NCI-H128 (cell line): Measurements from ENCODE around the gene RASIP1.
"Not testable (repeated sequence)": the region's sequence is repeated elsewhere in the genome, so short reads cannot be mapped to it uniquely, and the experiment has no call there.

Experiments used
- DNase-seq: peaks from one replicate; lab custom pipeline; 2025; ENCODE audit not compliant: unreplicated experiment; lab: John Stamatoyannopoulos, UW

The RASIP1 gene, protein sequence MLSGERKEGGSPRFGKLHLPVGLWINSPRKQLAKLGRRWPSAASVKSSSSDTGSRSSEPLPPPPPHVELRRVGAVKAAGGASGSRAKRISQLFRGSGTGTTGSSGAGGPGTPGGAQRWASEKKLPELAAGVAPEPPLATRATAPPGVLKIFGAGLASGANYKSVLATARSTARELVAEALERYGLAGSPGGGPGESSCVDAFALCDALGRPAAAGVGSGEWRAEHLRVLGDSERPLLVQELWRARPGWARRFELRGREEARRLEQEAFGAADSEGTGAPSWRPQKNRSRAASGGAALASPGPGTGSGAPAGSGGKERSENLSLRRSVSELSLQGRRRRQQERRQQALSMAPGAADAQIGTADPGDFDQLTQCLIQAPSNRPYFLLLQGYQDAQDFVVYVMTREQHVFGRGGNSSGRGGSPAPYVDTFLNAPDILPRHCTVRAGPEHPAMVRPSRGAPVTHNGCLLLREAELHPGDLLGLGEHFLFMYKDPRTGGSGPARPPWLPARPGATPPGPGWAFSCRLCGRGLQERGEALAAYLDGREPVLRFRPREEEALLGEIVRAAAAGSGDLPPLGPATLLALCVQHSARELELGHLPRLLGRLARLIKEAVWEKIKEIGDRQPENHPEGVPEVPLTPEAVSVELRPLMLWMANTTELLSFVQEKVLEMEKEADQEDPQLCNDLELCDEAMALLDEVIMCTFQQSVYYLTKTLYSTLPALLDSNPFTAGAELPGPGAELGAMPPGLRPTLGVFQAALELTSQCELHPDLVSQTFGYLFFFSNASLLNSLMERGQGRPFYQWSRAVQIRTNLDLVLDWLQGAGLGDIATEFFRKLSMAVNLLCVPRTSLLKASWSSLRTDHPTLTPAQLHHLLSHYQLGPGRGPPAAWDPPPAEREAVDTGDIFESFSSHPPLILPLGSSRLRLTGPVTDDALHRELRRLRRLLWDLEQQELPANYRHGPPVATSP

GRCh38 chr19:48740164-48740972, at the start of gene RASIP1:
Gene RASIP1 (minus strand): TSS chr19:48740610. CDS start chr19:48740282, 328 bp downstream.
- no peak for DNase-seq

DNA sequence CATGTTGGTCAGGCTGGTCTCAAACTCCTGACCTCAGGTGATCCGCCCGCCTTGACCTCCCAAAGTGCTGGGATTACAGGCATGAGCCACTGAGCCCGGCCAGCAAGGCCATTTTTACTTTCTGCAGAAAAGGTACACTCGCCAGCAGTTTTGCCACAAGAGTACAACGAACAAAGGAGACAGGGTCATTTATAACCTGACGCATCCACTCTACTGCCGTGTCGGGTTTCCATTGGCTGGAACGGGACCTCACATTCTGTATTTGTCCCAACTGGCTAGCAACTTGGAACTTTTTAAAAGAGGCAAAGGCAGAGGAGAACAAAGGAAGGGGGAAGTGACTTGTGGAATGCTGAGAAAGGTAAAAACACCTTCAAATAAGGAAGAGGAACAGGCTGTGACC, 46.9 kb upstream of the RASIP1 start:
- not testable (repeated sequence) for DNase-seq

- not testable (repeated sequence) for DNase-seq
Observed at GRCh38 chr19:48786422-48786821, 46.0 kb upstream of the RASIP1 start.

- DNase-seq: no peak
Observed at GRCh38 chr19:48784527-48784926, 44.1 kb upstream of the RASIP1 start.

GRCh38 chr19:48780631-48781391, 40.4 kb upstream of the RASIP1 start:
- no peak for DNase-seq

GRCh38 chr19:48779636-48780035, 39.2 kb upstream of the RASIP1 start:
- no peak for DNase-seq

DNA sequence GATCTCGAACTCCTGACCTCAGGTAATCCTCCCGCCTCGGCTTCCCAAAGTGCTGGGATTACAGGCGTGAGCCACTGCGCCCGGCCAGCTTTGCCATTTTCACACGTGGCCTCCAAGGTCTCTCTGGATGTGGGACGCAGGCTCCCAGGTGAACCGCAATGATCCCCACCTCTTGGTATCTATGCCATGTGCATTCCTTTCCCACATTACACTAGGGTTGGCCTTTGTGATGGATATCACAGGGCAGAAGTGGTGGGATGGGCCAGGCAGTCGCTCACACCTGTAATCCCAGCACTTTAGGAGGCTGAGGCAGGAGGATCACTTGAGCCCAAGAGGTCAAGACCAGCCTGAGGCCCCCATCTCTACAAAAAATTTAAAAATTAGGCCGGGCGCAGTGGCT, 37.3 kb upstream of the RASIP1 start:
- DNase-seq: no peak

GRCh38 chr19:48777139-48777538, 36.7 kb upstream of the RASIP1 start:
- DNase-seq: no peak

- DNase-seq: no peak
Observed at GRCh38 chr19:48772503-48772953, 32.1 kb upstream of the RASIP1 start.

GRCh38 chr19:48770734-48771472, 30.5 kb upstream of the RASIP1 start:
- DNase-seq: no peak

DNA sequence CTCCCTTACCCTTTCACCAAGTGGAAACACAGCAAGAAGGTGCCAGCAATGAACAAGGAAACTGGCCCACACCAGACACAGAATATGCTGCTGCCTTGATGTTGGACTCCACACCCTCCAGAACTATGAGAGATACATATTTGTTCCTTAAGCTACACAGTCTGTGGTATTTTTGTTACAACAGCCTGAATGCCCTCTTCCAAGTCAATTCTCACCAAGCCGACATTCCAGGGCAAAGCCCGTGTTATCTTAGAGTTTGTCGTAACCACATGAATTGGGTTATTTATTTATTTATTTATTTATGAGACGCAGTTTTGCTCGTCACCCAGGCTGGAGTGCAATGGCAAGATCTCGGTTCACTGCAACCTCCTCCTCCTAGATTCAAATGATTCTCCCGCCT, 29.9 kb upstream of the RASIP1 start:
- DNase-seq: no peak

GRCh38 chr19:48768994-48769713, 28.7 kb upstream of the RASIP1 start:
- DNase-seq: no peak

GRCh38 chr19:48768171-48768753, 27.9 kb upstream of the RASIP1 start:
- DNase-seq: not testable (repeated sequence)

- not testable (repeated sequence) for DNase-seq
Observed at GRCh38 chr19:48765816-48766215, 25.4 kb upstream of the RASIP1 start.

- DNase-seq: no peak
Observed at GRCh38 chr19:48760504-48761205, 20.2 kb upstream of the RASIP1 start.

DNA sequence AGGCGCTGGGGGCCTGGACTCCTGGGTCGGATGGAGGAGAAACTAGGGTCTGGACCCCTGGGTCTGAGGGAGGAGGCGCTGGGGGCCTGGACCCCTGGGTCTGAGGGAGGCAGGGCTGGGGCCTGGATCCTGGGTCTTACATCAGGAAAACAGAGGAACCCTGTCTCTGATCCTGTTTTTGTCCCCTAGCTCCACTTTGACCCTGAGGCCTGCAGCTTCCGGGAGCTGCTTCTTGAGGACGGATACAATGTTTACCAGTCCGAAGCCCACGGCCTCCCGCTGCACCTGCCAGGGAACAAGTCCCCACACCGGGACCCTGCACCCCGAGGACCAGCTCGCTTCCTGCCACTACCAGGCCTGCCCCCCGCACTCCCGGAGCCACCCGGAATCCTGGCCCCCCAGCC, 17.3 kb upstream of the RASIP1 start:
- DNase-seq: no peak

DNA sequence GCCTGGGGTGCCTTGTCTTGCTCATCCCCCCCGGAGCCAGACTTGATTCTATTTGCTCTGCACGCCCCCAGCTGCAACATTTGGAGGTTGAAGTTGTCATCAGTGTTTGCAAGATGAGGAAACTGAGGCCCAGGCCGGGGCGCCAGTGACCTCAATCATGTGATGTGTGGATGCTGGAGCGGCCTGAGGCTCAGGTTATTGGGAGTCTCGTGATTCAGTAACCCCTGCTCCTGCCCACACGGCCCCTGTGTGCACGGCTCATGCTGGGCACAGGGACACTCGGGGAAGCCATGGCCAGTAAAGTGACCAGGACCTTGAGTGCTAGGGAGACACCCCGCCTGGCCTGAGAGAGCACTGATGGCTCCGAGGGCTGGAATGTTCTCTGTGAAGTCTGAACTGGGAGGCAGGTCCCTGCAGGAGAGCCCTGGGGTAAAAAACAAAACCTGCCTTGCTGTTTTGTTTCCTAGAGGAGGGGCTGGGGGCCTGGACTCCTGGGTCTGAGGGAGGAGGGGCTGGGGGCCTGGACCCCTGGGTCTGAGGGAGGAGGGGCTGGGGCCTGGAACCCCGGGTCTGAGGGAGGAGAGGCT, 16.8 kb upstream of the RASIP1 start:
- DNase-seq: no peak
